K562 (cell line): ENCODE data around the gene KCNJ14. TPM values are rescaled to one million over a fixed set of nuclear protein-coding genes. Genes with fewer than 3 reads are reported as not detected.

Source experiments
- ATAC-seq: fragments of 200-7000 bp; cut with Tn5 transposase; 3 replicates; pipeline ENCODE4 v1.9.1; 2020; ENCODE audit warnings: moderate library complexity
- BruUV-seq: library from RNA; stranded (reverse); fragments of 400-500 nt; replicated peaks from 2 replicates; lab custom pipeline; 2021; lab: Mats Ljungman, UMichigan
- CTCF ChIA-PET: fragments of 300-600 bp; formaldehyde crosslinking; extraction: SDS; loops from one replicate; lab custom pipeline; 2021; ENCODE audit warnings: low intra/inter-chr PET ratio; lab: Yijun Ruan, JAX
- POLR2A ChIA-PET: fragments of 300-600, 350-650 bp; sonication (Branson Sonifier 250); formaldehyde crosslinking; extraction: SDS; loops from one replicate; lab custom pipeline; 2021; ENCODE audit warnings: antibody characterized with exemption, inconsistent platforms; lab: Yijun Ruan, JAX
- DNase-seq, 4 experiments: peaks; one replicate each; pipeline versions ENCODE4 v3.0.0 to v3.0.0-alpha.2; 2011 to 2018; ENCODE audit warnings: low spot score in 3 of 4, mixed read lengths in 3 of 4; ENCODE audit errors: extremely low read depth in 1 of 4
- FAIRE-seq: peaks from 2 replicates; lab custom pipeline; 2011; peaks lifted over from hg19 to GRCh38; lab: Jason Lieb, UNC
- H2AFZ ChIP-seq: 2 replicates; pipeline ENCODE4 v1.6.0; 2011; ENCODE audit warnings: low read depth, low read length, control low read depth, inconsistent platforms
- H3K27ac ChIP-seq: fragments of 200-600 bp; 3 replicates; pipeline ENCODE4 v1.8.0; 2011; ENCODE audit warnings: low read depth, mild to moderate bottlenecking, control low read depth, inconsistent platforms, low read length, moderate library complexity, mixed read lengths; ENCODE audit errors: extremely low read depth
- H3K27me3 ChIP-seq, 2 experiments: fragments of 300-600 bp in 1 of 2; 2 replicates in 1 of 2; 3 replicates in 1 of 2; pipeline versions ENCODE4 v1.6.0 to v1.8.0; 2011; ENCODE audit warnings: inconsistent platforms in 2 of 2, low read length in 2 of 2, mild to moderate bottlenecking in 1 of 2, mixed read lengths in 1 of 2, moderate library complexity in 1 of 2; ENCODE audit not compliant: control insufficient read depth in 2 of 2, insufficient read depth in 2 of 2
- H3K36me3 ChIP-seq: fragments of 300-600 bp; 3 replicates; pipeline ENCODE4 v1.8.0; 2011; ENCODE audit warnings: mild to moderate bottlenecking, low read length, inconsistent platforms; ENCODE audit not compliant: control insufficient read depth, insufficient read depth
- H3K4me1 ChIP-seq, 2 experiments: fragments of 200-600 bp in 1 of 2; replicated peaks in 1 of 2; 2 replicates in 1 of 2; 3 replicates in 1 of 2; pipeline versions ENCODE4 v1.5.1 to v1.8.0; 2011; ENCODE audit warnings: inconsistent platforms in 2 of 2, low read length in 2 of 2, mild to moderate bottlenecking in 1 of 2, mixed read lengths in 1 of 2, moderate library complexity in 1 of 2; ENCODE audit not compliant: control insufficient read depth in 2 of 2, insufficient read depth in 2 of 2
- H3K4me2 ChIP-seq: 2 replicates; pipeline ENCODE4 v1.6.1; 2011; ENCODE audit warnings: low read length, control low read depth, inconsistent platforms, mixed read lengths; ENCODE audit not compliant: insufficient read depth
- H3K4me3 ChIP-seq: fragments of 200-600 bp; sonication (generic), shearing (Covaris generic); 2 replicates; pipeline ENCODE4 v1.5.1; 2016; ENCODE audit warnings: control low read depth, inconsistent platforms
- H3K79me2 ChIP-seq: fragments of 200-600 bp; 3 replicates; pipeline ENCODE4 v1.8.0; 2011; ENCODE audit warnings: low read length, inconsistent platforms; ENCODE audit not compliant: control insufficient read depth, insufficient read depth
- H3K9ac ChIP-seq, 2 experiments: 2 replicates each; pipeline versions ENCODE4 v1.6.0 to v1.6.1; 2011; ENCODE audit warnings: low read depth in 2 of 2, low read length in 2 of 2, control low read depth in 1 of 2, inconsistent platforms in 1 of 2, mild to moderate bottlenecking in 1 of 2, mixed read lengths in 1 of 2; ENCODE audit not compliant: insufficient read depth in 1 of 2
- H3K9me1 ChIP-seq: one replicate; pipeline ENCODE4 v1.6.0; 2011; ENCODE audit warnings: inconsistent platforms, mild to moderate bottlenecking, low read length, moderate library complexity; ENCODE audit not compliant: control insufficient read depth, insufficient read depth
- H3K9me3 ChIP-seq: replicated peaks from 2 replicates; pipeline ENCODE4 v1.5.1; 2011; ENCODE audit warnings: low read depth, low read length, inconsistent platforms; ENCODE audit not compliant: control insufficient read depth, insufficient read depth
- H4K20me1 ChIP-seq: replicated peaks from 2 replicates; pipeline ENCODE4 v1.6.1; 2011; ENCODE audit warnings: low read length, inconsistent platforms, mixed read lengths; ENCODE audit not compliant: control insufficient read depth, insufficient read depth
- GABPB1 ChIP-seq: sonication (generic); formaldehyde crosslinking; IDR thresholded peaks from 2 replicates; pipeline ENCODE4 v1.8.0; 2022; ENCODE audit warnings: mild to moderate bottlenecking, missing genetic modification reagents
- RBFOX2 ChIP-seq: fragments of 200-400 bp; formaldehyde crosslinking; IDR thresholded peaks from 2 replicates; pipeline ENCODE4 v1.6.1; 2017; ENCODE audit warnings: low read depth, mild to moderate bottlenecking, low read length, moderate library complexity
- SMAD1 ChIP-seq: fragments of 150-350 bp; IDR thresholded peaks from 2 replicates; pipeline ENCODE4 v1.6.1; 2014; ENCODE audit warnings: low read length, low read depth; ENCODE audit not compliant: partially characterized antibody
- TAF1 ChIP-seq: IDR thresholded peaks from 2 replicates; pipeline ENCODE4 v1.6.1; 2011; ENCODE audit warnings: mild to moderate bottlenecking, low read length, moderate library complexity; ENCODE audit not compliant: insufficient read depth, control insufficient read depth, severe bottlenecking; ENCODE audit errors: extremely low read depth
- TCF3 ChIP-seq: sonication (generic); formaldehyde crosslinking; IDR thresholded peaks from 2 replicates; pipeline ENCODE4 v1.4.0; 2020; ENCODE audit warnings: mild to moderate bottlenecking, missing genetic modification reagents
- whole genome bisulfite sequencing: fragments of 100-300 bp; shearing (Covaris generic); methylation state at CpG from one replicate; pipeline ENCODE4 v1.1.6; 2016; ENCODE audit warnings: low coverage, mixed read lengths; ENCODE audit not compliant: insufficient coverage; ENCODE audit errors: missing lambda C conversion rate; 5-methylcytosine and 5-hydroxymethylcytosine counted together
- in situ Hi-C: fragments of 300-500 bp; cut with MboI; formaldehyde crosslinking; loops from 4 replicates; pipeline ENCODE4 v1.15.0; 2018; ENCODE audit warnings: inconsistent platforms, mixed read lengths
- intact Hi-C: fragments of 100-400 bp; cut with micrococcal nuclease; formaldehyde crosslinking; loops from 2 replicates; pipeline ENCODE4 v1.14.2; 2022
- polyA plus RNA-seq, 8 experiments: library from polyadenylated mRNA; depleted of rRNA in 4 of 8; stranded (reverse) in 5 of 8; unstranded in 3 of 8; fragments of >200 nt; fragmentation: Nextera tagmentation in 2 of 8; fragmentation: Illumina TruSeq in 1 of 8; extraction: Ambion mirVana in 2 of 8; extraction: Trizol in 1 of 8; gene quantifications; 2 replicates each; pipeline versions ENCODE4 v1.2.1 to v1.2.3, GENCODE V29; 2011 to 2014; ENCODE audit warnings: inconsistent platforms in 1 of 8, missing spikeins in 1 of 8
- total RNA-seq, 7 experiments: library from RNA; depleted of rRNA in 6 of 7; stranded (reverse); fragments of >200 nt in 6 of 7; fragmentation: Illumina TruSeq in 2 of 7; extraction: Trizol in 2 of 7; gene quantifications; 2 replicates each; pipeline versions ENCODE4 v1.2.1 to v1.2.3, GENCODE V29; 2011 to 2021; ENCODE audit warnings: low replicate concordance in 1 of 7
- TF ChIP-seq, protein P1 (sequence below): sonication (generic); formaldehyde crosslinking; IDR thresholded peaks from 2 replicates; pipeline ENCODE4 v1.4.0; 2020; ENCODE audit warnings: mild to moderate bottlenecking, missing genetic modification reagents
- TF ChIP-seq, protein P2 (sequence below): sonication (generic); formaldehyde crosslinking; IDR thresholded peaks from 2 replicates; pipeline ENCODE4 v1.8.0; 2023; ENCODE audit warnings: mild to moderate bottlenecking, missing genetic modification reagents
- TF ChIP-seq, protein P3 (sequence below): fragments of 200-800 bp; sonication (Bioruptor generic); IDR thresholded peaks from 2 replicates; pipeline ENCODE4 v1.6.1; 2016; ENCODE audit warnings: missing genetic modification characterization, missing compliant biosample characterization

The KCNJ14 gene
- total and polyA plus RNA-seq, 9 of the 15 experiments (the other 6 are each of a cell fraction or from before 2014, with no cell fraction given): 0.15 to 1.6 (median 0.49) TPM

DNA sequence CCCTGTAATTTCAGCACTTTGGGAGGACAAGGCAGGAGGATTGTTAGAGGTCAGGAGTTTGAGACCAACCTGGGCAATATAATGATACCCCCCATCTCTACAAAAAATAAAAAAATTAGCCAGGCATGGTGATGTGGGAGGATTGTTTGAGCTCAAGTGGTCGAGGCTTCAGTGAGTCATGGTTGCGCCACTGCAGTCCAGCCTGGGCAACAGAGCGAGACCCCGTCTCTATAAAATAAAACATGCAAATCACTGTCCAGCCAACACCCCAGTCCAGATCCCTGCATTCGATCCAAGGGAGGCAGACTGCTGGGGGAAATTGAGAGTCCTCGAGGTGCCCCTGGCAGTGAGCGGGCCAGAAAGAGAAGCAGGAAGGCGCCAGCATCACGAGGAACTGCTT is 20.8 kb downstream of the KCNJ14 start:
- in situ Hi-C loops (no loop called here), intact Hi-C loops (no loop called here)
- CTCF ChIA-PET: no interaction called here
- POLR2A ChIA-PET: interaction anchor here (0.5 to 1.9 kb wide), 7 partner anchors 12 to 459 kb away, joined by 3 to 6 read pairs (median 4); no protein-coding TSS in a partner anchor
- H3K9me3 ChIP-seq: no peaks in the 10 kb centered on the region
- H3K4me2 ChIP-seq: no peak overlapping the region
- H2AFZ ChIP-seq: no peak overlapping the region
- no peak overlapping the region for H3K9ac ChIP-seq
- WGBS: 86% methylated on average over 9 of the region's 9 CpGs
- peaks cover 3% of the 10 kb centered on the region for H3K9me1 ChIP-seq
- no peak for DNase-seq
- peaks cover 79% of the 10 kb centered on the region for H3K36me3 ChIP-seq
- H4K20me1 ChIP-seq: peaks cover 7% of the 10 kb centered on the region; the same call in 1 of the 2 replicates
- H3K27ac ChIP-seq: no peak overlapping the region
- FAIRE-seq: no peak
- no TSS peak for BruUV-seq
- no peak overlapping the region for H3K4me3 ChIP-seq
- no peaks in the 10 kb centered on the region for H3K27me3 ChIP-seq
- H3K4me1 ChIP-seq: peaks cover 0 to 22% of the 10 kb centered on the region in 2 experiments; a peak in 2 of 5 replicates
- H3K79me2 ChIP-seq: no peaks in the 10 kb centered on the region
- no peak for ATAC-seq
- TF ChIP-seq TCF3 (CRISPR knock-in tag) (no peak), TAF1 (no peak), SMAD1 (no peak), GABPB1 (CRISPR knock-in tag) (no peak), RBFOX2 (no peak)
- TF ChIP-seq, protein P1, sequence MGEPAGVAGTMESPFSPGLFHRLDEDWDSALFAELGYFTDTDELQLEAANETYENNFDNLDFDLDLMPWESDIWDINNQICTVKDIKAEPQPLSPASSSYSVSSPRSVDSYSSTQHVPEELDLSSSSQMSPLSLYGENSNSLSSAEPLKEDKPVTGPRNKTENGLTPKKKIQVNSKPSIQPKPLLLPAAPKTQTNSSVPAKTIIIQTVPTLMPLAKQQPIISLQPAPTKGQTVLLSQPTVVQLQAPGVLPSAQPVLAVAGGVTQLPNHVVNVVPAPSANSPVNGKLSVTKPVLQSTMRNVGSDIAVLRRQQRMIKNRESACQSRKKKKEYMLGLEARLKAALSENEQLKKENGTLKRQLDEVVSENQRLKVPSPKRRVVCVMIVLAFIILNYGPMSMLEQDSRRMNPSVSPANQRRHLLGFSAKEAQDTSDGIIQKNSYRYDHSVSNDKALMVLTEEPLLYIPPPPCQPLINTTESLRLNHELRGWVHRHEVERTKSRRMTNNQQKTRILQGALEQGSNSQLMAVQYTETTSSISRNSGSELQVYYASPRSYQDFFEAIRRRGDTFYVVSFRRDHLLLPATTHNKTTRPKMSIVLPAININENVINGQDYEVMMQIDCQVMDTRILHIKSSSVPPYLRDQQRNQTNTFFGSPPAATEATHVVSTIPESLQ (CRISPR knock-in tag): no peak
- TF ChIP-seq, protein P2, sequence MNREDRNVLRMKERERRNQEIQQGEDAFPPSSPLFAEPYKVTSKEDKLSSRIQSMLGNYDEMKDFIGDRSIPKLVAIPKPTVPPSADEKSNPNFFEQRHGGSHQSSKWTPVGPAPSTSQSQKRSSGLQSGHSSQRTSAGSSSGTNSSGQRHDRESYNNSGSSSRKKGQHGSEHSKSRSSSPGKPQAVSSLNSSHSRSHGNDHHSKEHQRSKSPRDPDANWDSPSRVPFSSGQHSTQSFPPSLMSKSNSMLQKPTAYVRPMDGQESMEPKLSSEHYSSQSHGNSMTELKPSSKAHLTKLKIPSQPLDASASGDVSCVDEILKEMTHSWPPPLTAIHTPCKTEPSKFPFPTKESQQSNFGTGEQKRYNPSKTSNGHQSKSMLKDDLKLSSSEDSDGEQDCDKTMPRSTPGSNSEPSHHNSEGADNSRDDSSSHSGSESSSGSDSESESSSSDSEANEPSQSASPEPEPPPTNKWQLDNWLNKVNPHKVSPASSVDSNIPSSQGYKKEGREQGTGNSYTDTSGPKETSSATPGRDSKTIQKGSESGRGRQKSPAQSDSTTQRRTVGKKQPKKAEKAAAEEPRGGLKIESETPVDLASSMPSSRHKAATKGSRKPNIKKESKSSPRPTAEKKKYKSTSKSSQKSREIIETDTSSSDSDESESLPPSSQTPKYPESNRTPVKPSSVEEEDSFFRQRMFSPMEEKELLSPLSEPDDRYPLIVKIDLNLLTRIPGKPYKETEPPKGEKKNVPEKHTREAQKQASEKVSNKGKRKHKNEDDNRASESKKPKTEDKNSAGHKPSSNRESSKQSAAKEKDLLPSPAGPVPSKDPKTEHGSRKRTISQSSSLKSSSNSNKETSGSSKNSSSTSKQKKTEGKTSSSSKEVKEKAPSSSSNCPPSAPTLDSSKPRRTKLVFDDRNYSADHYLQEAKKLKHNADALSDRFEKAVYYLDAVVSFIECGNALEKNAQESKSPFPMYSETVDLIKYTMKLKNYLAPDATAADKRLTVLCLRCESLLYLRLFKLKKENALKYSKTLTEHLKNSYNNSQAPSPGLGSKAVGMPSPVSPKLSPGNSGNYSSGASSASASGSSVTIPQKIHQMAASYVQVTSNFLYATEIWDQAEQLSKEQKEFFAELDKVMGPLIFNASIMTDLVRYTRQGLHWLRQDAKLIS: no peak
- TF ChIP-seq, protein P3, sequence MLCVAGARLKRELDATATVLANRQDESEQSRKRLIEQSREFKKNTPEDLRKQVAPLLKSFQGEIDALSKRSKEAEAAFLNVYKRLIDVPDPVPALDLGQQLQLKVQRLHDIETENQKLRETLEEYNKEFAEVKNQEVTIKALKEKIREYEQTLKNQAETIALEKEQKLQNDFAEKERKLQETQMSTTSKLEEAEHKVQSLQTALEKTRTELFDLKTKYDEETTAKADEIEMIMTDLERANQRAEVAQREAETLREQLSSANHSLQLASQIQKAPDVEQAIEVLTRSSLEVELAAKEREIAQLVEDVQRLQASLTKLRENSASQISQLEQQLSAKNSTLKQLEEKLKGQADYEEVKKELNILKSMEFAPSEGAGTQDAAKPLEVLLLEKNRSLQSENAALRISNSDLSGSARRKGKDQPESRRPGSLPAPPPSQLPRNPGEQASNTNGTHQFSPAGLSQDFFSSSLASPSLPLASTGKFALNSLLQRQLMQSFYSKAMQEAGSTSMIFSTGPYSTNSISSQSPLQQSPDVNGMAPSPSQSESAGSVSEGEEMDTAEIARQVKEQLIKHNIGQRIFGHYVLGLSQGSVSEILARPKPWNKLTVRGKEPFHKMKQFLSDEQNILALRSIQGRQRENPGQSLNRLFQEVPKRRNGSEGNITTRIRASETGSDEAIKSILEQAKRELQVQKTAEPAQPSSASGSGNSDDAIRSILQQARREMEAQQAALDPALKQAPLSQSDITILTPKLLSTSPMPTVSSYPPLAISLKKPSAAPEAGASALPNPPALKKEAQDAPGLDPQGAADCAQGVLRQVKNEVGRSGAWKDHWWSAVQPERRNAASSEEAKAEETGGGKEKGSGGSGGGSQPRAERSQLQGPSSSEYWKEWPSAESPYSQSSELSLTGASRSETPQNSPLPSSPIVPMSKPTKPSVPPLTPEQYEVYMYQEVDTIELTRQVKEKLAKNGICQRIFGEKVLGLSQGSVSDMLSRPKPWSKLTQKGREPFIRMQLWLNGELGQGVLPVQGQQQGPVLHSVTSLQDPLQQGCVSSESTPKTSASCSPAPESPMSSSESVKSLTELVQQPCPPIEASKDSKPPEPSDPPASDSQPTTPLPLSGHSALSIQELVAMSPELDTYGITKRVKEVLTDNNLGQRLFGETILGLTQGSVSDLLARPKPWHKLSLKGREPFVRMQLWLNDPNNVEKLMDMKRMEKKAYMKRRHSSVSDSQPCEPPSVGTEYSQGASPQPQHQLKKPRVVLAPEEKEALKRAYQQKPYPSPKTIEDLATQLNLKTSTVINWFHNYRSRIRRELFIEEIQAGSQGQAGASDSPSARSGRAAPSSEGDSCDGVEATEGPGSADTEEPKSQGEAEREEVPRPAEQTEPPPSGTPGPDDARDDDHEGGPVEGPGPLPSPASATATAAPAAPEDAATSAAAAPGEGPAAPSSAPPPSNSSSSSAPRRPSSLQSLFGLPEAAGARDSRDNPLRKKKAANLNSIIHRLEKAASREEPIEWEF: no peak
